Effector memory CD4-positive, alpha-beta T cell (primary cell): ENCODE data around the gene CDH13.

ENCODE experiments used
- DNase-seq, 3 donors: peaks; one replicate each; pipeline ENCODE4 v3.0.0-alpha.2; 2020
- H3K27ac ChIP-seq: 2 replicates; pipeline ENCODE4 v1.7.0; 2013; ENCODE audit warnings: mild to moderate bottlenecking, low read length, moderate library complexity; ENCODE audit not compliant: insufficient read depth, poor library complexity, severe bottlenecking
- H3K27me3 ChIP-seq: replicated peaks from 2 replicates; pipeline ENCODE4 v1.7.0; 2013; ENCODE audit warnings: mild to moderate bottlenecking, low read length; ENCODE audit not compliant: insufficient read depth, control insufficient read depth, poor library complexity, severe bottlenecking
- H3K36me3 ChIP-seq: 2 replicates; pipeline ENCODE4 v1.7.0; 2013; ENCODE audit warnings: mild to moderate bottlenecking, low read length, moderate library complexity; ENCODE audit not compliant: control insufficient read depth, insufficient read depth
- H3K4me1 ChIP-seq: 2 replicates; pipeline ENCODE4 v1.7.0; 2013; ENCODE audit warnings: low read length, mild to moderate bottlenecking; ENCODE audit not compliant: control insufficient read depth, insufficient read depth, poor library complexity, severe bottlenecking
- H3K4me3 ChIP-seq: 2 replicates; pipeline ENCODE4 v1.7.0; 2013; ENCODE audit warnings: low read length, low read depth, mild to moderate bottlenecking; ENCODE audit not compliant: insufficient read depth, poor library complexity, severe bottlenecking
- H3K9me3 ChIP-seq: 2 replicates; pipeline ENCODE4 v1.7.0; 2013; ENCODE audit warnings: mild to moderate bottlenecking, low read length, moderate library complexity; ENCODE audit not compliant: control insufficient read depth

CDH13 gene

GRCh38 chr16:82963653-82964052 lies 336.9 kb downstream of the CDH13 start:
- DNase-seq: no peak
- Histone ChIP-seq H3K36me3 (no peaks in the 10 kb centered on the region), H3K4me3 (no peak overlapping the region), H3K4me1 (no peaks in the 10 kb centered on the region), H3K27ac (no peak overlapping the region), H3K9me3 (no peaks in the 10 kb centered on the region), H3K27me3 (no peaks in the 10 kb centered on the region)

GRCh38 chr16:82965808-82966207 lies 339.0 kb downstream of the CDH13 start:
- H3K36me3 ChIP-seq: no peaks in the 10 kb centered on the region
- H3K27me3 ChIP-seq: no peaks in the 10 kb centered on the region

GRCh38 chr16:82967424-82967823 lies 340.7 kb downstream of the CDH13 start:
- Histone ChIP-seq H3K4me3 (no peak overlapping the region), H3K9me3 (no peaks in the 10 kb centered on the region), H3K36me3 (no peaks in the 10 kb centered on the region), H3K27ac (no peak overlapping the region), H3K27me3 (no peaks in the 10 kb centered on the region), H3K4me1 (no peaks in the 10 kb centered on the region)
- no peak for DNase-seq

More at GRCh38 chr16:82965808-82966207, 339.0 kb downstream of the CDH13 start:
- H3K9me3 ChIP-seq: no peaks in the 10 kb centered on the region
- H3K4me1 ChIP-seq: no peaks in the 10 kb centered on the region
- no peak overlapping the region for H3K4me3 ChIP-seq
- DNase-seq: no peak
- H3K27ac ChIP-seq: no peak overlapping the region

GRCh38 chr16:82971126-82971525 lies 344.4 kb downstream of the CDH13 start:
- Histone ChIP-seq H3K27ac (no peak overlapping the region), H3K36me3 (no peaks in the 10 kb centered on the region), H3K4me1 (no peaks in the 10 kb centered on the region), H3K4me3 (no peak overlapping the region), H3K9me3 (no peaks in the 10 kb centered on the region), H3K27me3 (no peaks in the 10 kb centered on the region)
- DNase-seq: no peak

- no peaks in the 10 kb centered on the region for H3K36me3 ChIP-seq
- H3K27me3 ChIP-seq: no peaks in the 10 kb centered on the region
- no peak for DNase-seq
- H3K4me3 ChIP-seq: no peak overlapping the region
- no peak overlapping the region for H3K27ac ChIP-seq
- no peaks in the 10 kb centered on the region for H3K9me3 ChIP-seq
- no peaks in the 10 kb centered on the region for H3K4me1 ChIP-seq
Measured at GRCh38 chr16:82972331-82972919, 345.7 kb downstream of the CDH13 start.

- DNase-seq: no peak
- Histone ChIP-seq H3K4me3 (no peak overlapping the region), H3K4me1 (no peaks in the 10 kb centered on the region)
Measured at GRCh38 chr16:82979406-82980111, 352.8 kb downstream of the CDH13 start.

GRCh38 chr16:82980810-82981209 lies 354.0 kb downstream of the CDH13 start:
- Histone ChIP-seq H3K9me3 (no peaks in the 10 kb centered on the region), H3K4me3 (no peak overlapping the region), H3K36me3 (no peaks in the 10 kb centered on the region), H3K4me1 (no peaks in the 10 kb centered on the region), H3K27me3 (no peaks in the 10 kb centered on the region), H3K27ac (no peak overlapping the region)
- no peak for DNase-seq

More at GRCh38 chr16:82979406-82980111, 352.8 kb downstream of the CDH13 start:
- H3K36me3 ChIP-seq: no peaks in the 10 kb centered on the region
- no peak overlapping the region for H3K27ac ChIP-seq
- H3K9me3 ChIP-seq: no peaks in the 10 kb centered on the region
- no peaks in the 10 kb centered on the region for H3K27me3 ChIP-seq

- no peak overlapping the region for H3K4me3 ChIP-seq
- no peak overlapping the region for H3K27ac ChIP-seq
- no peaks in the 10 kb centered on the region for H3K4me1 ChIP-seq
- no peaks in the 10 kb centered on the region for H3K27me3 ChIP-seq
- H3K9me3 ChIP-seq: no peaks in the 10 kb centered on the region
- H3K36me3 ChIP-seq: no peaks in the 10 kb centered on the region
- DNase-seq: no peak
Measured at GRCh38 chr16:82987767-82988166, 361.0 kb downstream of the CDH13 start.

- Histone ChIP-seq H3K27ac (no peak overlapping the region), H3K4me1 (no peaks in the 10 kb centered on the region), H3K4me3 (no peak overlapping the region), H3K9me3 (no peaks in the 10 kb centered on the region), H3K36me3 (no peaks in the 10 kb centered on the region), H3K27me3 (no peaks in the 10 kb centered on the region)
- no peak for DNase-seq
Measured at GRCh38 chr16:82990155-82990554, 363.4 kb downstream of the CDH13 start.

GRCh38 chr16:82991410-82991809 lies 364.6 kb downstream of the CDH13 start:
- no peak for DNase-seq
- Histone ChIP-seq H3K36me3 (no peaks in the 10 kb centered on the region), H3K27ac (no peak overlapping the region), H3K4me3 (no peak overlapping the region), H3K9me3 (no peaks in the 10 kb centered on the region), H3K4me1 (no peaks in the 10 kb centered on the region), H3K27me3 (no peaks in the 10 kb centered on the region)
